HG03103 (cell line): ENCODE measurements around the gene ABCD3.
A peak's percentile ranks its signal among the peaks of the same experiment; 100 is the strongest.
"Not testable (repeated sequence)": the region's sequence is repeated elsewhere in the genome, so short reads cannot be mapped to it uniquely, and the experiment has no call there.

ENCODE experiments used
- ATAC-seq: cut with Tn5 transposase; IDR thresholded peaks from one replicate; pipeline ENCODE4 v1.9.1; 2021; ENCODE audit warnings: low read depth; ENCODE audit not compliant: unreplicated experiment

Gene ABCD3

GRCh38 chr1:94448741-94449140, 30.6 kb downstream of the ABCD3 start:
- not testable (repeated sequence) for ATAC-seq

- ATAC-seq, result no peak
Measured at GRCh38 chr1:94456736-94457135, 38.5 kb downstream of the ABCD3 start.

- no peak for ATAC-seq
Measured at GRCh38 chr1:94462606-94463005, 44.4 kb downstream of the ABCD3 start.

- no peak for ATAC-seq
Measured at GRCh38 chr1:94463056-94463764, 45.0 kb downstream of the ABCD3 start.

- ATAC-seq, result no peak
Measured at GRCh38 chr1:94463765-94464330, 45.7 kb downstream of the ABCD3 start.

GRCh38 chr1:94468708-94469107, 50.5 kb downstream of the ABCD3 start:
- no peak for ATAC-seq

GRCh38 chr1:94471271-94471670, 53.1 kb downstream of the ABCD3 start:
- ATAC-seq, result no peak

GRCh38 chr1:94475232-94475631, 57.0 kb downstream of the ABCD3 start:
- no peak for ATAC-seq

GRCh38 chr1:94479682-94480081, 61.5 kb downstream of the ABCD3 start:
- no peak for ATAC-seq

- peak; percentile 95 for ATAC-seq
Measured at GRCh38 chr1:94481473-94481933, 63.3 kb downstream of the ABCD3 start.

GRCh38 chr1:94486990-94487389, 68.8 kb downstream of the ABCD3 start:
- ATAC-seq, result no peak

GRCh38 chr1:94490556-94490955, 72.4 kb downstream of the ABCD3 start:
- ATAC-seq, result no peak

- no peak for ATAC-seq
Measured at GRCh38 chr1:94496076-94496755, 78.0 kb downstream of the ABCD3 start.

GRCh38 chr1:94501426-94501825, 83.2 kb downstream of the ABCD3 start:
- no peak for ATAC-seq

- no peak for ATAC-seq
Measured at GRCh38 chr1:94501935-94502334, 83.7 kb downstream of the ABCD3 start.

- no peak for ATAC-seq
Measured at GRCh38 chr1:94503153-94503552, 85.0 kb downstream of the ABCD3 start.

GRCh38 chr1:94504601-94505000, 86.4 kb downstream of the ABCD3 start:
- no peak for ATAC-seq

GRCh38 chr1:94512816-94513215, 94.6 kb downstream of the ABCD3 start:
- no peak for ATAC-seq

GRCh38 chr1:94514095-94514727, 96.0 kb downstream of the ABCD3 start:
- ATAC-seq, result no peak

- ATAC-seq, result no peak
Measured at GRCh38 chr1:94515296-94515947, 97.2 kb downstream of the ABCD3 start.

GRCh38 chr1:94519351-94519750, 101.2 kb downstream of the ABCD3 start:
- no peak for ATAC-seq
